SJCRH30 (cell line): ENCODE results near the gene ZACN. TPM values are rescaled to one million over a fixed set of nuclear protein-coding genes. Genes with fewer than 3 reads are reported as not detected.

Source experiments
- DNase-seq, 2 experiments: peaks; one replicate each; pipeline ENCODE4 v3.0.0-alpha.2; 2015 to 2020
- H3K27ac ChIP-seq: fragments of 250-450 bp; sonication (Bioruptor Pico); 2 replicates; pipeline ENCODE4 v1.5.1; 2020; ENCODE audit warnings: mild to moderate bottlenecking, moderate library complexity
- H3K27me3 ChIP-seq: fragments of 250-450 bp; sonication (Bioruptor Pico); 2 replicates; pipeline ENCODE4 v1.5.1; 2020; ENCODE audit warnings: mild to moderate bottlenecking, moderate library complexity
- H3K36me3 ChIP-seq: fragments of 250-450 bp; sonication (Bioruptor Pico); 2 replicates; pipeline ENCODE4 v1.5.1; 2020; ENCODE audit warnings: mild to moderate bottlenecking, moderate library complexity
- H3K4me1 ChIP-seq: fragments of 250-450 bp; sonication (Bioruptor Pico); 2 replicates; pipeline ENCODE4 v1.5.1; 2020; ENCODE audit warnings: mild to moderate bottlenecking, moderate library complexity
- H3K4me3 ChIP-seq: fragments of 250-450 bp; sonication (Bioruptor Pico); 2 replicates; pipeline ENCODE4 v1.5.1; 2020; ENCODE audit warnings: mild to moderate bottlenecking, moderate library complexity
- H3K9me3 ChIP-seq: fragments of 250-450 bp; sonication (Bioruptor Pico); replicated peaks from 2 replicates; pipeline ENCODE4 v1.5.1; 2020; ENCODE audit warnings: mild to moderate bottlenecking, moderate library complexity
- total RNA-seq: library from RNA; depleted of rRNA; stranded (reverse); fragments of >200 nt; shearing (Covaris generic); gene quantifications from 2 replicates; pipeline ENCODE4 v1.2.3, GENCODE V29; 2014; rRNA removed

Gene ZACN
- total RNA-seq, 1 experiment from 2014 or later, result 0.14 TPM

GRCh38 chr17:76122431-76123190 lies 43.6 kb downstream of the ZACN start:
- Histone ChIP-seq H3K27me3 (peaks cover 2% of the 10 kb centered on the region; the same call in 1 of the 2 replicates), H3K9me3 (no peaks in the 10 kb centered on the region), H3K4me1 (peaks cover 10% of the 10 kb centered on the region; the same call in 1 of the 2 replicates), H3K4me3 (no peak overlapping the region), H3K27ac (no peak overlapping the region), H3K36me3 (no peaks in the 10 kb centered on the region)
- no peak for DNase-seq

GRCh38 chr17:76123191-76123499 lies 44.2 kb downstream of the ZACN start:
- H3K4me3 ChIP-seq, result no peak overlapping the region
- no peaks in the 10 kb centered on the region for H3K36me3 ChIP-seq
- no peak for DNase-seq
- H3K9me3 ChIP-seq, result no peaks in the 10 kb centered on the region
- peaks cover 10% of the 10 kb centered on the region; the same call in 1 of the 2 replicates for H3K4me1 ChIP-seq
- H3K27ac ChIP-seq, result no peak overlapping the region
- peaks cover 2% of the 10 kb centered on the region; the same call in 1 of the 2 replicates for H3K27me3 ChIP-seq

GRCh38 chr17:76123749-76124581 lies 45.0 kb downstream of the ZACN start:
- H3K27me3 ChIP-seq, result peaks cover 2% of the 10 kb centered on the region; the same call in 1 of the 2 replicates
- DNase-seq, result no peak
- H3K4me1 ChIP-seq, result peaks cover 10% of the 10 kb centered on the region; the same call in 1 of the 2 replicates
- H3K36me3 ChIP-seq, result no peaks in the 10 kb centered on the region
- no peaks in the 10 kb centered on the region for H3K9me3 ChIP-seq
- no peak overlapping the region for H3K27ac ChIP-seq
- H3K4me3 ChIP-seq, result no peak overlapping the region

GRCh38 chr17:76124582-76125390 lies 45.8 kb downstream of the ZACN start:
- no peaks in the 10 kb centered on the region for H3K36me3 ChIP-seq
- H3K9me3 ChIP-seq, result no peaks in the 10 kb centered on the region
- DNase-seq, result peak in 1 of 2 experiments; percentile 53
- H3K4me1 ChIP-seq, result peaks cover 5% of the 10 kb centered on the region; the same call in 1 of the 2 replicates
- H3K27ac ChIP-seq, result no peak overlapping the region
- H3K4me3 ChIP-seq, result no peak overlapping the region
- peaks cover 2% of the 10 kb centered on the region; the same call in 1 of the 2 replicates for H3K27me3 ChIP-seq

GRCh38 chr17:76125391-76125675 lies 46.4 kb downstream of the ZACN start:
- Histone ChIP-seq H3K27ac (no peak overlapping the region), H3K4me3 (no peak overlapping the region)

GRCh38 chr17:76125922-76126321 lies 46.9 kb downstream of the ZACN start:
- H3K27ac ChIP-seq, result no peak overlapping the region
- H3K9me3 ChIP-seq, result no peaks in the 10 kb centered on the region
- H3K27me3 ChIP-seq, result no peaks in the 10 kb centered on the region; the same call in 1 of the 2 replicates
- H3K4me1 ChIP-seq, result peaks cover 2% of the 10 kb centered on the region
- H3K4me3 ChIP-seq, result no peak overlapping the region
- no peaks in the 10 kb centered on the region for H3K36me3 ChIP-seq
- DNase-seq, result no peak

More at GRCh38 chr17:76125391-76125675, 46.4 kb downstream of the ZACN start:
- no peaks in the 10 kb centered on the region for H3K36me3 ChIP-seq
- DNase-seq, result no peak
- H3K27me3 ChIP-seq, result peaks cover under 1% of the 10 kb centered on the region; the same call in 1 of the 2 replicates
- H3K9me3 ChIP-seq, result no peaks in the 10 kb centered on the region
- no peaks in the 10 kb centered on the region; the same call in 1 of the 2 replicates for H3K4me1 ChIP-seq

GRCh38 chr17:76130473-76130872 lies 51.5 kb downstream of the ZACN start:
- Histone ChIP-seq H3K4me3 (no peak overlapping the region), H3K27me3 (peaks cover 6% of the 10 kb centered on the region), H3K9me3 (no peaks in the 10 kb centered on the region), H3K36me3 (no peaks in the 10 kb centered on the region), H3K27ac (no peak overlapping the region), H3K4me1 (peaks cover 25% of the 10 kb centered on the region)
- DNase-seq, result no peak

- Histone ChIP-seq H3K4me3 (no peak overlapping the region), H3K36me3 (no peaks in the 10 kb centered on the region), H3K27me3 (peaks cover 13% of the 10 kb centered on the region), H3K9me3 (no peaks in the 10 kb centered on the region), H3K27ac (no peak overlapping the region), H3K4me1 (peaks cover 25% of the 10 kb centered on the region)
- peak in 1 of 2 experiments; percentile 70 for DNase-seq
Observed at GRCh38 chr17:76131051-76131691, 52.2 kb downstream of the ZACN start.

- Histone ChIP-seq H3K36me3 (no peaks in the 10 kb centered on the region), H3K9me3 (no peaks in the 10 kb centered on the region), H3K27ac (no peak overlapping the region), H3K4me3 (no peak overlapping the region), H3K4me1 (peaks cover 25% of the 10 kb centered on the region), H3K27me3 (peaks cover 21% of the 10 kb centered on the region)
- peak; percentile 61 to 66 for DNase-seq
Observed at GRCh38 chr17:76131692-76132573, 53.0 kb downstream of the ZACN start.

Other genes starting within 250 kb of the ZACN start
- 1.4 and 3.2 TPM in 2 replicates for gene UNC13D, start 234.8 kb upstream of the ZACN start, total RNA-seq
- gene WBP2, start 223.8 kb upstream of the ZACN start, total RNA-seq, result 36.3 and 38.3 TPM in 2 replicates
- 8.1 and 9.9 TPM in 2 replicates for gene TRIM47, start 200.6 kb upstream of the ZACN start, total RNA-seq
- gene TRIM65, start 182.2 kb upstream of the ZACN start, total RNA-seq, result 7.4 and 7.9 TPM in 2 replicates
- 43.6 and 47.1 TPM in 2 replicates for gene MRPL38, start 174.3 kb upstream of the ZACN start, total RNA-seq
- 10.3 and 13.5 TPM in 2 replicates for gene FBF1, start 138.1 kb upstream of the ZACN start, total RNA-seq
- 34.8 and 36.4 TPM in 2 replicates for gene ACOX1, start 100.0 kb upstream of the ZACN start, total RNA-seq
- gene TEN1, start 99.9 kb upstream of the ZACN start, total RNA-seq, result 11.8 and 17.7 TPM in 2 replicates
- gene CDK3, start 78.3 kb upstream of the ZACN start, total RNA-seq, result 2.7 and 3.1 TPM in 2 replicates
- gene EVPL, start 51.9 kb upstream of the ZACN start, total RNA-seq, result 0.63 and 1.1 TPM in 2 replicates
- 58.7 and 60.0 TPM in 2 replicates for gene SRP68, start 6.7 kb upstream of the ZACN start, total RNA-seq
- 0.06 TPM in 1 of 2 replicates, not detected in the other for gene GALR2, start 4.4 kb upstream of the ZACN start, total RNA-seq
- 101 and 106 TPM in 2 replicates for gene EXOC7, start 24.6 kb downstream of the ZACN start, total RNA-seq
- gene FOXJ1, start 62.1 kb downstream of the ZACN start, total RNA-seq, result 0.10 and 0.23 TPM in 2 replicates
- 3.3 and 3.5 TPM in 2 replicates for gene RNF157, start 161.3 kb downstream of the ZACN start, total RNA-seq
- 40.7 and 41.9 TPM in 2 replicates for gene UBALD2, start 186.2 kb downstream of the ZACN start, total RNA-seq
- gene QRICH2, start 229.1 kb downstream of the ZACN start, total RNA-seq, result 2.7 and 3.5 TPM in 2 replicates